Gastrocnemius medialis (tissue), 4 donors: ENCODE data around the gene NPM1. TPM values are rescaled to one million over a fixed set of nuclear protein-coding genes. Genes with fewer than 3 reads are reported as not detected.

Experiments
- ATAC-seq, 2 donors: fragments of 150-250 bp; one replicate each; pipeline ENCODE4 v1.9.1; 2016
- DNase-seq, 2 donors: peaks; one replicate each; pipeline ENCODE4 v3.0.0-alpha.2; 2019
- H3K27ac ChIP-seq, 4 donors: fragments of 200-600 bp; sonication (generic); 1 replicate in 1 of 4; 2 replicates in 3 of 4; pipeline ENCODE4 v1.5.1; 2016 to 2018; ENCODE audit warnings: mild to moderate bottlenecking in 2 of 4, moderate library complexity in 1 of 4
- H3K27me3 ChIP-seq, 3 donors: fragments of 200-600 bp; sonication (generic) in 2 of 3; 1 replicate in 1 of 3; 2 replicates in 2 of 3; pipeline versions ENCODE4 v1.5.1 to v1.6.0; 2016 to 2019; ENCODE audit warnings: mild to moderate bottlenecking in 1 of 3, moderate library complexity in 1 of 3
- H3K36me3 ChIP-seq, 2 donors: fragments of 200-600 bp; sonication (generic) in 1 of 2; one replicate each; pipeline ENCODE4 v1.5.1; 2017 to 2018
- H3K4me1 ChIP-seq, 2 donors: fragments of 200-600 bp; sonication (generic) in 1 of 2; one replicate each; pipeline ENCODE4 v1.5.1; 2016 to 2017; ENCODE audit warnings: mild to moderate bottlenecking in 2 of 2
- H3K4me3 ChIP-seq, 4 donors: fragments of 200-600 bp; sonication (generic) in 3 of 4; 1 replicate in 1 of 4; 2 replicates in 3 of 4; pipeline ENCODE4 v1.5.1; 2016 to 2019; ENCODE audit warnings: mild to moderate bottlenecking in 2 of 4
- H3K9me3 ChIP-seq, 3 donors: fragments of 200-600 bp; sonication (generic) in 2 of 3; 1 replicate in 1 of 3; 2 replicates in 2 of 3; pipeline ENCODE4 v1.5.1; 2016 to 2019
- CTCF ChIP-seq, 5 experiments: fragments of 450-650 bp in 3 of 5; fragments of 200-600 bp in 2 of 5; sonication (generic) in 2 of 5; IDR thresholded peaks in 4 of 5; conservative IDR thresholded peaks in 1 of 5; 1 replicate in 4 of 5; 2 replicates in 1 of 5; pipeline ENCODE4 v1.5.1; 2016 to 2019; ENCODE audit warnings: antibody characterized with exemption in 5 of 5, mild to moderate bottlenecking in 3 of 5, moderate library complexity in 3 of 5
- POLR2A ChIP-seq, 2 donors: fragments of 450-650 bp; IDR thresholded peaks; one replicate each; pipeline ENCODE4 v1.6.1; 2017; ENCODE audit warnings: antibody characterized with exemption in 2 of 2, mild to moderate bottlenecking in 2 of 2, moderate library complexity in 2 of 2
- in situ Hi-C, 4 donors: fragments of 200-750 bp; cut with MboI; loops; one replicate each; pipeline versions ENCODE4 v1.15.0 to v1.8.0; 2017; ENCODE audit warnings: low sequenced_read_pairs in 4 of 4
- intact Hi-C: fragments of 100-400 bp; cut with DNase I; formaldehyde crosslinking; loops from one replicate; pipeline ENCODE4 v1.15.1; 2023; ENCODE audit warnings: low total_unique reads
- microRNA-seq, 2 donors: library from miRNA; unstranded; fragments of <30 nt; microRNA quantifications; one replicate each; pipeline ENCODE4, GENCODE V29; 2016; ENCODE audit warnings: borderline replicate concordance in 2 of 2
- total RNA-seq, 4 donors: library from RNA; depleted of rRNA; stranded (reverse); fragments of >200 nt; gene quantifications; one replicate each; pipeline versions ENCODE4 v1.1.0 to v1.2.3, GENCODE V29; 2016

The NPM1 gene
- total RNA-seq, 4 donors from 2014 or later = 277 to 651 (median 413) TPM

- no peaks in the 10 kb centered on the region for H3K4me1 ChIP-seq
- in situ Hi-C loops = no loop called here
- H3K27me3 ChIP-seq = no peaks in the 10 kb centered on the region
- H3K36me3 ChIP-seq = no peaks in the 10 kb centered on the region
- H3K9me3 ChIP-seq = no peaks in the 10 kb centered on the region
- DNase-seq = no peak
- no peak for ATAC-seq
- intact Hi-C loops = no loop called here
- TF ChIP-seq POLR2A (IDR thresholded peaks at IDR 0.05) (no peak), CTCF (IDR thresholded peaks at IDR 0.05 in 4 of 5, conservative IDR thresholded peaks at IDR 0.05 in 1 of 5) (no peak)
- no peak overlapping the region for H3K4me3 ChIP-seq
- H3K27ac ChIP-seq = no peak overlapping the region
Observed at GRCh38 chr5:171454549-171454948, 66.9 kb downstream of the NPM1 start.

DNA sequence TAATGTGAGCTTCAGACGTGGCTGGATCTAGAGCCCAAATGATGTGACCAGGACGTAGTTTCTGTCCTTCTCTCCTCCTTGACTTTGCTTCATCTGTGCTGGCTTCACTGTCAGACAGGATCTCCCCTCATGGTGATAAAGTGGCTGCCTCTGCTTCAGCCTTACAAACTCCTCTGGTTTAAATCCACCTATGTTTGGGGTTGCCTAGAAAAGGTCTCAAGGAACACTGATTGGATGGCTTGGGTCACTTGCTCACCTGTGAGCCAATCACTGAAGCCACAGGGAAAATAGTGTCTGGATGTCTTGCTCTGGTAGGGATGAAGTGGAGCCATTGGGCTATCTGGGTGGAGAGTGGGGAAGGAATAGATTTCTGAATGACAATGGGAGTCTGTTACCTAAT, 67.9 kb downstream of the NPM1 start:
- intact Hi-C loops (no loop called here), in situ Hi-C loops (no loop called here)
- H3K9me3 ChIP-seq = no peaks in the 10 kb centered on the region

DNA sequence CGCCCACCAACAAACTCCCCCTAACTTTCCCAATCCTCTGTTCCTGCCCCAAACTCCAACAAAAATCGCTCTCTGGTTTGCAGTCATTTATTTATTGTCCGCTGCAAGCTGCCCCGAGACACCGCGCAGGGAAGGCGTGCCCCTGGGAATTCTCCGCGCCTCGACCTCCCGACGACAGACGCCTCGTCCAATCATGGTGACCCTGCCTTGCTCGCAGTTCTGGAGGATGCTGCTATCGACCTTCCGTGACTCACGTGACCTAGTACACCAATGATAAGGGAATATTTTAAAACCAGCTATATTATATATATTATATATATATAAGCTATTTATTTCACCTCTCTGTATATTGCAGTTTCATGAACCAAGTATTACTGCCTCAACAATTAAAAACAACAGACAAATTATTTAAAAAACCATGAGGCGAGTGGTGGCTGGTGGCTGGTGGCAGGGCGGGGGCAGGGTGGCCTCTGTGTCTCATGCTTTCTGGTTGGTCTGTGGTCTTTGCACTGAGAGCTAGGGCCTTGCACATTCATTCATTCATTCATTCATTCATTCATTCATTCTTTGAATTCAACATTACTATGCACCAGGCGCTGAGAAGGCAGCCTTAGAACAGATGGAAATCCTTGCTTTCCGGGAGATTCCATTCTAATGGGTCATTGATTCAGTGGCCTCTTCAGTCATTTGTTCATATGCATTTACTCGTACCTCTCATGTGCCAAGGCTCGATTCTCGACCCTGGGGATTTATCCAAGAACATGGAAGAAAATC, 69.7 kb downstream of the NPM1 start:
- Histone ChIP-seq H3K27me3 (no peaks in the 10 kb centered on the region), H3K4me3 (no peak overlapping the region), H3K4me1 (no peaks in the 10 kb centered on the region), H3K36me3 (no peaks in the 10 kb centered on the region), H3K27ac (no peak overlapping the region), H3K9me3 (no peaks in the 10 kb centered on the region)
- TF ChIP-seq POLR2A (IDR thresholded peaks at IDR 0.05) = no peak
- TF ChIP-seq CTCF (IDR thresholded peaks at IDR 0.05 in 4 of 5, conservative IDR thresholded peaks at IDR 0.05 in 1 of 5) = no peak
- DNase-seq = no peak
- intact Hi-C loops = no loop called here
- no peak for ATAC-seq
- in situ Hi-C loops = no loop called here

More for the DNA sequence above, 67.9 kb downstream of the NPM1 start:
- TF ChIP-seq POLR2A (IDR thresholded peaks at IDR 0.05) = no peak
- TF ChIP-seq CTCF (IDR thresholded peaks at IDR 0.05 in 4 of 5, conservative IDR thresholded peaks at IDR 0.05 in 1 of 5) = no peak
- Histone ChIP-seq H3K4me3 (no peak overlapping the region), H3K36me3 (no peaks in the 10 kb centered on the region), H3K27me3 (no peaks in the 10 kb centered on the region), H3K27ac (no peak overlapping the region), H3K4me1 (no peaks in the 10 kb centered on the region)
- DNase-seq (no peak), ATAC-seq (no peak)

GRCh38 chr5:171459839-171460238, 72.2 kb downstream of the NPM1 start:
- Histone ChIP-seq H3K9me3 (no peaks in the 10 kb centered on the region), H3K27ac (no peak overlapping the region), H3K4me1 (no peaks in the 10 kb centered on the region), H3K36me3 (no peaks in the 10 kb centered on the region), H3K27me3 (no peaks in the 10 kb centered on the region), H3K4me3 (no peak overlapping the region)
- in situ Hi-C loops (no loop called here), intact Hi-C loops (no loop called here)
- TF ChIP-seq POLR2A (IDR thresholded peaks at IDR 0.05) (no peak), CTCF (IDR thresholded peaks at IDR 0.05 in 4 of 5, conservative IDR thresholded peaks at IDR 0.05 in 1 of 5) (no peak)
- DNase-seq (no peak), ATAC-seq (no peak)

Small RNA genes lying within 50 kb of the gene (microRNA-seq; reads per million reads assigned to microRNA genes)
- gene MIR3912 = 0.85 to 1.2 reads per million in 2 donors

Other genes with a start within 250 kb of the NPM1 start
- gene TLX3, start 78.6 kb upstream of the NPM1 start, total RNA-seq = not detected
- gene FGF18, start 31.8 kb downstream of the NPM1 start, total RNA-seq = under 1 TPM in 1 of 4 donors, not detected in 3; 0.20 TPM